Muscle layer of duodenum (tissue), 2 donors: ENCODE data around the gene R3HDML.
A peak's percentile ranks its signal among the peaks of the same experiment; 100 is the strongest.

Experiments used
- H3K27ac ChIP-seq: one replicate; pipeline ENCODE4 v1.7.0; 2013; ENCODE audit warnings: mild to moderate bottlenecking, low read length
- H3K27me3 ChIP-seq: one replicate; pipeline ENCODE4 v1.7.0; 2013; ENCODE audit warnings: low read depth, mild to moderate bottlenecking, control low read depth, low read length
- H3K36me3 ChIP-seq, 2 donors: one replicate each; pipeline ENCODE4 v1.7.0; 2013; ENCODE audit warnings: low read length in 2 of 2, control low read depth in 1 of 2, mild to moderate bottlenecking in 1 of 2; ENCODE audit not compliant: insufficient read depth in 2 of 2, control insufficient read depth in 1 of 2
- H3K4me1 ChIP-seq, 2 donors: one replicate each; pipeline ENCODE4 v1.7.0; 2013; ENCODE audit warnings: low read length in 2 of 2, mild to moderate bottlenecking in 2 of 2, control low read depth in 1 of 2, moderate library complexity in 1 of 2; ENCODE audit not compliant: insufficient read depth in 2 of 2, control insufficient read depth in 1 of 2
- H3K4me3 ChIP-seq, 2 donors: one replicate each; pipeline ENCODE4 v1.7.0; 2013; ENCODE audit warnings: low read length in 2 of 2, low read depth in 1 of 2, mild to moderate bottlenecking in 1 of 2
- H3K9me3 ChIP-seq, 2 donors: one replicate each; pipeline ENCODE4 v1.7.0; 2013; ENCODE audit warnings: low read length in 2 of 2, control low read depth in 1 of 2, mild to moderate bottlenecking in 1 of 2; ENCODE audit not compliant: control insufficient read depth in 1 of 2
- donor health status: healthy.

Gene R3HDML

DNA sequence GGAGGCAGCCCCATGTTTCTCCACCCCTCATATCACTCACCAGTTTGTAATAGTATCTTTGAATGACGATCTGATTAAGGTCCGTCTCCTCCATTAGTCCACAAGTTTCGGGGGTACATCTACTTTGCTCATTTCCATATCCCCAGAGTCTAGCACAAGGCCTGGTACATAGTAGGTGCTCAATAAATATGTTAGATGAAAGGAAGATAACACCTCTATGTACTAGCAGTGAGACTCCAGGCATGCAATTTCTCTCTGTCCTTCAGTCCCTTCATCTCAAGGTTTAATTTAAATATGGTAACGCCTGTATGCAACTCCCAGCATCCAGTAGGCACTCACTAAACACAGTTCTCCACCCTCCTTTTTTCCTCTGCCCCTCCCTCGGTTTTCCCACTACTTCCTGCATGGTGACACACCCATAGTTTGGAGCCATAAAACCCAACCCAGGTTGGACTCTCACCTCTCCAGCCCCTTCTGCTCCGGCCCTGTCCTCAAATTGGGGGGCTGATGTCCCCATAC, 18.2 kb downstream of the R3HDML start:
- H3K36me3 ChIP-seq: no peaks in the 10 kb centered on the region
- H3K4me1 ChIP-seq: no peaks in the 10 kb centered on the region
- H3K4me3 ChIP-seq: peak overlapping the region in 1 of 2 donors; percentile 40
- no peaks in the 10 kb centered on the region for H3K27me3 ChIP-seq
- no peaks in the 10 kb centered on the region for H3K9me3 ChIP-seq
- H3K27ac ChIP-seq: peak overlapping the region; percentile 77

DNA sequence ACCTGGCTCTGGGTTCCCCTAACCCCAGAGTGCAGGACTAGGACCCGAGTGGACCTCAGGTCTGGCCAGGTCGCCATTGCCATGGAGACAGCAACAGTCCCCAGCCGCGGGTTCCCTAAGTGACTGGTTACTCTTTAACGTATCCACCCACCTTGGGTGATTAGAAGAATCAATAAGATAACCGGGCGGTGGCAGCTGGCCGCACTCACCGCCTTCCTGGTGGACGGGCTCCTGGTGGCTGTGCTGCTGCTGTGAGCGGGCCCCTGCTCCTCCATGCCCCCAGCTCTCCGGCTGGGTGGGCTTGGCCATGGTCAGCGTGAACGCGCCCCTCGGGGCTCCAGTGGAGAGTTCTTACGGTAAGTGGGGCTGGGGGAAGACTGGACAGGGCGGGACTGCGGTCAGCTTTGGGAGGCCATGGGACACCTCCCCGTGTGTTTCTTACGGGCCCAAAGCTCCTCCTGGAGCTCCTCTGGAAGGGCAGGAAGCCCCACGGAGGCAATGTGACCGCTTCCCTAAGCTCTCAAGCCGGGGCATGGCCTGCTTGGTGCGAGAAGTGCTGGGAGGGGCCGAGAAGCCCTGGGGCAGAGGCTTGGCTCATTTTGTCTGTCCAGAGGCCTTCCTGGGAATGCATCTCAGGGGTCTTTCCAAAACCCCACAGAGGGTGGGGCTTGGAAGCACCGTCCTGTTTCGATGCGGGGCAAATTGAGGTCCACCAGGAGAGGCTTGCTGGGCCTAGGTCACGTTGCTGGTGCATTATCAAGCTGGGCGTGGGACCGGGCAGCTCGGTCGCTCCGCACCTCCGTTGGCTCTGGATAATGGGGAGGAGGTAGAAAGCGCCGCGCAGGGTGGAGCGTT, 18.9 kb downstream of the R3HDML start, which contains the start of gene HNF4A:
Gene HNF4A (plus strand): TSS at position 202 of the 855 bp plus-strand sequence. CDS start 106 bp downstream, at position 308.
- Histone ChIP-seq H3K9me3 (no peaks in the 10 kb centered on the region), H3K27me3 (no peaks in the 10 kb centered on the region), H3K4me1 (no peaks in the 10 kb centered on the region), H3K27ac (peak within 1 kb of the TSS; percentile 78), H3K36me3 (no peaks in the 10 kb centered on the region), H3K4me3 (peak within 1 kb of the TSS in 1 of 2 donors; percentile 66)

DNA sequence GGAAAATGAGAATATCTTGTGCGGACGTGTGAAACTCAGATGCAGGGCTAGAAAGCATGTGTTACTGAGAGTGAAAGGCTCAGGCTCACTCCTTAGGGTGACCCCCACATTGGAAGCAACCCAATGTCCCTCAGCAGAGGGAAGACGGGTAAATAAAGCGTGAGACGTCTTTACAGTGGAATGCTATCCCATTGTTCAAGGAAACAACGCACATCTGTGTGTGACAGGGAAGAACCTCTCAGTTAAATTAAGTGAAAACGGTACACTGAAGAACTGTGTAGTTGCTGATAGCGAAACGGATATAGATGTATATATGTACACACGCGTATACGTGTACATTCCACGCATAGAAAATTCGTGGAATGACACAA, 19.5 kb downstream of the R3HDML start:
- no peaks in the 10 kb centered on the region for H3K4me1 ChIP-seq
- peak overlapping the region in 1 of 2 donors; percentile 66 for H3K4me3 ChIP-seq
- no peaks in the 10 kb centered on the region for H3K27me3 ChIP-seq
- no peaks in the 10 kb centered on the region for H3K9me3 ChIP-seq
- no peaks in the 10 kb centered on the region for H3K36me3 ChIP-seq
- H3K27ac ChIP-seq: peak overlapping the region; percentile 78

DNA sequence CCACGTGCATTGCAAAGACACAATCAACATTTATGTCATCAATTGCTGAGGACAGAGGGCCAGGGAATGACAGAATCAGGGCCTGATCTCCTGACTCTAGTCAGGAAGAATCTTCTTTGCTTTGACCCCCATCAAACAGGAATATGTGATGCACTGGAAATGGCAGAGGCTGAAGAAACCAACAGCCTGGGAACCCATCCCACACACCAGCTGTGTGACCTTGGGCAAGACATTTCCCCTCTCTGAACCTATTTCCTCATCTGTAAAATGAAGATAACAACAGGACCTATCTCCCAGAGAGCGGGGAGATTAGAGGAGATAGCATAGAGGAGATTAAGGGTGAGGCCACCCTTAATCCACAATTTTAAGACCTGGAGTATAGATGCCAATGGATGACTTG, 20.2 kb downstream of the R3HDML start:
- H3K4me1 ChIP-seq: no peaks in the 10 kb centered on the region
- H3K27me3 ChIP-seq: no peaks in the 10 kb centered on the region
- no peak overlapping the region for H3K27ac ChIP-seq
- no peaks in the 10 kb centered on the region for H3K9me3 ChIP-seq
- peak overlapping the region in 1 of 2 donors; percentile 66 for H3K4me3 ChIP-seq
- no peaks in the 10 kb centered on the region for H3K36me3 ChIP-seq

DNA sequence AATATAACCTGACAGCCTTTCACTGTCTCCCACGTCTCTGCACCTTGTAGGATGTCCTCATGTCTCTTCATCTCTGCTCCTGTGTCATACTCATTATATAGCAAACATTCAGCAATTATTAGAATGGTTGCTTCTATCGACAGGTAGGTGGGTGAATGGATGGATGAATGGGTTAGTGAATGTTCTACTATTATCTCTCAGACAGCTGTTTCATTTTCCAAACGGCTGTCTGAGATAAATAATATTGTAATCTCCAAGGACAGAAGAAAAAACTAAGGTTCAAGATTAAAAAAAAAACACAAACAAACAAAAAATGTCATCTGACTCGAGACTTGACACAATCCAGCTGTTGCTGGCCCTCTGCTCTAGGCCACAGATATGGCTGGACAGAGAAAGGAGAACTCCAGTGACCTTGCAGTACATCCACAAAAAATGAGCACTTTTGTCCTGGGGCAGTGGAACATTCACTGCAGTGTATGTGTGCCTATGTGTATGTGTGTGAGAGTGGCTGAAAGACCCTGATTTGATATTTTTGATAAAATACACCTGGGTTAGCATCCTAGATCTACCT, 20.8 kb downstream of the R3HDML start:
- no peaks in the 10 kb centered on the region for H3K4me1 ChIP-seq
- no peak overlapping the region for H3K27ac ChIP-seq
- H3K27me3 ChIP-seq: no peaks in the 10 kb centered on the region
- H3K4me3 ChIP-seq: peak overlapping the region in 1 of 2 donors; percentile 66
- no peaks in the 10 kb centered on the region for H3K9me3 ChIP-seq
- no peaks in the 10 kb centered on the region for H3K36me3 ChIP-seq

DNA sequence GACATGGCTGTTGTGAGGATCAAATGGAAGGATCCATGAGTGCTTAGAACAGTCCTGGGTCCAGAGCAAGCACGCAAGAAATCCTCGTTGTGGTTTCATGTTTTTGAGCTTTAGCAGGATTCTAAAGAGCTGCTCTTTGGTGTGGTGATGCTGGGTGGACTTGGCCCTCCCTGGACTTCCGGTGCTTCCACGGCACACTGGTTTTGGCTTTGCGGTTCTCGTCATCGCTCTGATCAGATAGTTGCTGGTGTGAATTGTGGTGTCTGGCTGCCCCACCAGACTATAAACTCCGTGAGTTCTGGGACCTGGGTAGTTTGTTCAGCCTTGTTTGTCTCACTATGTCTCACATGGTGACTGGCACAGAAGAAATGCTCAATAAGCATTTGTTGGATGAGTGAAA, 21.9 kb downstream of the R3HDML start:
- H3K36me3 ChIP-seq: no peaks in the 10 kb centered on the region
- H3K27ac ChIP-seq: no peak overlapping the region
- no peaks in the 10 kb centered on the region for H3K27me3 ChIP-seq
- no peaks in the 10 kb centered on the region for H3K9me3 ChIP-seq
- no peaks in the 10 kb centered on the region for H3K4me1 ChIP-seq
- no peak overlapping the region for H3K4me3 ChIP-seq

DNA sequence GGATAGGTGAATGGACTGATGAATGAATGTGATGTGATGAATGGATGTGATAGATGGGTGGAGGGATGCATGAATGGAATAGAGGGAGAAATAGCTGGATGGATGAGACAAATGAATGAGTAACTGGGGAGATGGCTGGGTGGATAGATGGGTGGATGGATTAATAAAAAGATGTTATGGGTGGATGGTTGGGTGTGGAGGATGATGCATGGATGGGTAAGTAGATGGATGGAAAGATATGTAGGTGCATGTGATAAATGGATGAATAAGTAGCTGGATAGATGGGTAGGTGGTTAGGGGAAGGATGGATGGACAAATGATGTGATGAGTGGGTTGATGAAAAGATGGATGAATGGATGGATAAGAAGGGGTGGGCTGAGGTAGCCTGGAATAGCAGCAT, 23.4 kb downstream of the R3HDML start:
- Histone ChIP-seq H3K4me1 (no peaks in the 10 kb centered on the region), H3K4me3 (no peak overlapping the region), H3K9me3 (no peaks in the 10 kb centered on the region), H3K27ac (no peak overlapping the region), H3K36me3 (no peaks in the 10 kb centered on the region), H3K27me3 (no peaks in the 10 kb centered on the region)

DNA sequence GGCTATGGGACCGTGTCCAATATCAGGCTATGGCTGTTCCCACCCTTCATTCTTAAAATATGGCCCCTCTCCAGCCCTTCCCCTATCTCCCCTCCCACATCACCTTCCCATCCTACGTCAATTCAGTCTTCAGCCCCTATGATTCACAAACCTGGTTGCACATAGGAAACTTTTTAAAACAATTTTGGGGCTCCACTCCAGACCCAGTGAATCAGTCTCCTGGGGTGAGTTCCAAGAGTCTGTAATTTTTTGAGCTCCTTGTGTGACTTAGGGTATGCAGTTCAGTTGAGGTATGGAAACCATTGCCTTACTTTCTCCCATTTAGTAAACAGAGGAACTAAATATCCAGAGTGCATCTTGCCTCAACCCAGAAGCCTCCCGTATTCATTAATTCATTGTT, 24.2 kb downstream of the R3HDML start:
- Histone ChIP-seq H3K4me1 (no peaks in the 10 kb centered on the region), H3K9me3 (no peaks in the 10 kb centered on the region), H3K36me3 (no peaks in the 10 kb centered on the region), H3K27ac (no peak overlapping the region), H3K27me3 (no peaks in the 10 kb centered on the region), H3K4me3 (no peak overlapping the region)

DNA sequence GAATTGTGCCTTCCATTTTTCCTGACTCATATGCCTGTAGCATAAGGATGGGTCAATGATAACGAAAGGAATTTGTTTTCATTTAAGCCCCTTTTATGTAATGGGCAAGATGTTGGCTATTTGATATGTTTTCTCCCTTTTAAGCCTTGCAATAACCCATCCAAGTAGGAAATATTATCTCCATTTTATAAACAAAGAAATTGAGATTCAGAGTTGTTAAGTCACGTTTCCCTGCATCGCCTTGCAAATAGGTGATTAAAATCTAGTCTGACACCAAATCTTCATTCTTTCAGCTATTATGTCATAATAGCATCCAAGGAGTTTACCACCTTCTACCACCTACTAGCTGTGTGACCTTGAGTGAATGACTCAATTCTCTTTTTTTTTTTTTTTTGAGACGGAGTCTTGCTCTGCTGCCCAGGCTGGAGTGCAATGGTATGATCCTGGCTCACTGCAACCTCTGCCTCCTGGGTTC, 25.7 kb downstream of the R3HDML start:
- H3K4me1 ChIP-seq: no peaks in the 10 kb centered on the region
- H3K36me3 ChIP-seq: no peaks in the 10 kb centered on the region
- H3K27me3 ChIP-seq: no peaks in the 10 kb centered on the region
- H3K27ac ChIP-seq: no peak overlapping the region
- no peaks in the 10 kb centered on the region for H3K9me3 ChIP-seq
- H3K4me3 ChIP-seq: no peak overlapping the region

DNA sequence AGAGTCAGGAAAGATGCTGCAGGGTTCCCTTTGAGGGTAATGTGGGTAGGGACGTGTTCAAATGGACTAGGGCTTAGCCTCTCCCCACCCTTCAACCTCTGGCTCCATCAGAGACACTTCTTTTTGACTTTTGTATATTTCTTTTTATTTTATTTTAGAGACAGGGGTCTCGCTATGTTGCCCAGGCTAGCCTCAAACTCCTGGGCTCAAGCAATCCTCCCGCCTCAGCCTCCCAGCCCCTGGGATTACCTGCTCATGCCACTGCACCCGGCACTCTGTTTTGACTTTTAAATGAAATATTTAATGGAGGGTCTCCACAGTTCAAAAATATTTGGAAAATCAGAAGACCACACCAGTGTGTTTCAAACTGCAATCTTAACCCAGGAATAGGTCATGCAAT, 27.2 kb downstream of the R3HDML start:
- Histone ChIP-seq H3K27me3 (no peaks in the 10 kb centered on the region), H3K36me3 (no peaks in the 10 kb centered on the region), H3K27ac (no peak overlapping the region), H3K4me1 (no peaks in the 10 kb centered on the region), H3K9me3 (no peaks in the 10 kb centered on the region), H3K4me3 (no peak overlapping the region)

DNA sequence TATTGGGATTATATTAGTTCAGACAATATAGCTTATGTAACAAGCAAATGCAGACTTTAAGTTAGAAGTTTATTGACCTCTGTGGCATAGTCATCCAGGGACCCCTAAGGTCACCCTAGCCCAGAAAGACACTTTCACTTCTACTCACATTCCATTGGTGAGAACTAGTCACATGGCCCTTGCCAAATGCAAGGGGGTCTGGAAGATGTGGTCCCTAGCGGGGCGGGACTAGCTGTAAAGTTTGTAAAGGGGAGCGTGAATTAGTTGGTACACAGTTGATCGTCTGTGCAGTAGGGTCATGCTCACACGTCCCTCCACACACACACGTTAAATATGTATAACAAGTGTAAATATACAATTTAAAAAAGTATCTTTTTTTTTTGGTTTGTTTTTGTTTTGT, 27.9 kb downstream of the R3HDML start:
- Histone ChIP-seq H3K36me3 (no peaks in the 10 kb centered on the region), H3K9me3 (no peaks in the 10 kb centered on the region), H3K27ac (no peak overlapping the region)

More for the DNA sequence above, 27.9 kb downstream of the R3HDML start:
- no peaks in the 10 kb centered on the region for H3K27me3 ChIP-seq
- no peaks in the 10 kb centered on the region for H3K4me1 ChIP-seq
- no peak overlapping the region for H3K4me3 ChIP-seq
